ENCODE data around the gene KMT2C. TPM values are rescaled to one million over a fixed set of nuclear protein-coding genes. Genes with fewer than 3 reads are reported as not detected.
"Not testable (repeated sequence)": the region's sequence is repeated elsewhere in the genome, so short reads cannot be mapped to it uniquely, and the experiment has no call there.

KMT2C gene
- total and polyA plus RNA-seq, 9 donors = 14.0 to 109 (median 74.0) TPM

- Histone ChIP-seq H3K9me3 (no peaks in the 10 kb centered on the region), H3K27ac (no peak overlapping the region), H3K36me3 (no peaks in the 10 kb centered on the region), H3K4me1 (ENCODE audit: insufficient read depth) (peaks cover 7% of the 10 kb centered on the region), H3K27me3 (no peaks in the 10 kb centered on the region), H3K4me3 (no peak overlapping the region)
- WGBS, 3 donors = 63 to 70% (median 69%) methylated on average over 9 of the region's 9 CpGs
- intact Hi-C loops (cut with DNase I) = no loop called here
- no peak for TF ChIP-seq CTCF (IDR thresholded peaks at IDR 0.05)
- TF ChIP-seq EP300 (IDR thresholded peaks at IDR 0.05) = no peak
- TF ChIP-seq POLR2A (IDR thresholded peaks at IDR 0.05) = no peak
- no peak for DNase-seq
Observed at GRCh38 chr7:152383341-152384234, 52.2 kb downstream of the KMT2C start.

DNA sequence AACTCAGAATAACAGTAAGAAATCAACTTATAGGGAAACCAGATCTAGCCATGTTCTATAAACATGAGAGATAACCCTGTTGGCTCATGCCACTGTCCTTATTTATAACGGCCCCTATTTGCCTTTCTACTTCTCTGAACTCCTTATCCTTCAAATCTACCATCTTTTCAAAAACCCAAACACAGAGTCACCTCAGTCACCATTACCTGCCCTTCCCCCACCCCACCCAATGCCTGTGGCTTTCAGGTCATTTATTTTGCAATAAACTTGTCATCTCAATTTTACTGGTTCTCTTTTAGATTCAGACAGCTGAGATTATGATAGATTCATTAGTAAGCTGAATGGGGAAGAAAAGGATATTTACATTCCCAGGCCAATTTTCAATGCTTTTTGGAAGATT, 53.6 kb downstream of the KMT2C start:
- 45 to 51% (median 49%) methylated on average over 1 of the region's 1 CpG for WGBS, 3 donors
- peaks cover 7% of the 10 kb centered on the region for H3K4me1 ChIP-seq (ENCODE audit: insufficient read depth)
- intact Hi-C loops (cut with DNase I) = no loop called here
- TF ChIP-seq CTCF (IDR thresholded peaks at IDR 0.05) (no peak), EP300 (IDR thresholded peaks at IDR 0.05) (no peak), POLR2A (IDR thresholded peaks at IDR 0.05) (no peak)
- no peaks in the 10 kb centered on the region for H3K27me3 ChIP-seq
- no peak overlapping the region for H3K4me3 ChIP-seq
- H3K36me3 ChIP-seq = no peaks in the 10 kb centered on the region
- H3K27ac ChIP-seq = no peak overlapping the region
- no peaks in the 10 kb centered on the region for H3K9me3 ChIP-seq
- DNase-seq = no peak

DNA sequence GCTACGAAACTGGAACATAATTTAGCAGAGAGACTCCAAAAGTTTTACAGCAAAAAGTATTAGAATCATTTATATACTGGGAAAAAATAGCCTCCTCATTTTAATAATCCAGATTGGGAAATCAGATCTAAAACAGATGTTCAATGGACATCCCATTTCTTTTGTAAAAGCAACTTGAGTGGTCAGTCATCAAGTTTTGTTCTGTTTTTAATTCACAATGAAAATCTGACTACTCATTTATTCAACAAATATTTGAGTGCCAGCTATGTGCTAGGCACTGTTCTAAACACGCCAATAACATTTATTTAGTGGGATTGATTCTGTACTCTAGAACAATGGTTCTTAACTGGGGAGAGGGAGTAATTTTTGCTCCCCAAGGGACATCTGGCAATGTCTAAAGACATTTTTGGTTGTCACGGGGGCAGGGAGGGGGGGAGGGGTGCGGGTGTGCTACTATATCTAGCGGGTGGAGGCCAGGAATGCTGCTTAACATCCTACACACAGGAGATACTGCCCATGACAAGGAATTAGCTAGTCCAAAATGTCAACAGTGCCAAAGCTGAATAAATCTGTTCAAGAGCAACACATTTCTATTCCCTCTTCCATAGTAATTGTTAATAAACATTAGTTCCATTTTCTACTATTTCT, 54.7 kb downstream of the KMT2C start:
- H3K27me3 ChIP-seq; H3K27ac ChIP-seq; intact Hi-C loops (cut with DNase I); H3K9me3 ChIP-seq; DNase-seq; H3K36me3 ChIP-seq; H3K4me1 ChIP-seq (ENCODE audit: insufficient read depth); H3K4me3 ChIP-seq: not testable (repeated sequence)
- 50 to 56% (median 55%) methylated on average over 5 of the region's 5 CpGs for WGBS, 3 donors

GRCh38 chr7:152378497-152378896, 57.3 kb downstream of the KMT2C start:
- H3K36me3 ChIP-seq; intact Hi-C loops (cut with DNase I); H3K27me3 ChIP-seq; DNase-seq; H3K4me1 ChIP-seq (ENCODE audit: insufficient read depth); H3K9me3 ChIP-seq; H3K27ac ChIP-seq; H3K4me3 ChIP-seq: not testable (repeated sequence)

DNA sequence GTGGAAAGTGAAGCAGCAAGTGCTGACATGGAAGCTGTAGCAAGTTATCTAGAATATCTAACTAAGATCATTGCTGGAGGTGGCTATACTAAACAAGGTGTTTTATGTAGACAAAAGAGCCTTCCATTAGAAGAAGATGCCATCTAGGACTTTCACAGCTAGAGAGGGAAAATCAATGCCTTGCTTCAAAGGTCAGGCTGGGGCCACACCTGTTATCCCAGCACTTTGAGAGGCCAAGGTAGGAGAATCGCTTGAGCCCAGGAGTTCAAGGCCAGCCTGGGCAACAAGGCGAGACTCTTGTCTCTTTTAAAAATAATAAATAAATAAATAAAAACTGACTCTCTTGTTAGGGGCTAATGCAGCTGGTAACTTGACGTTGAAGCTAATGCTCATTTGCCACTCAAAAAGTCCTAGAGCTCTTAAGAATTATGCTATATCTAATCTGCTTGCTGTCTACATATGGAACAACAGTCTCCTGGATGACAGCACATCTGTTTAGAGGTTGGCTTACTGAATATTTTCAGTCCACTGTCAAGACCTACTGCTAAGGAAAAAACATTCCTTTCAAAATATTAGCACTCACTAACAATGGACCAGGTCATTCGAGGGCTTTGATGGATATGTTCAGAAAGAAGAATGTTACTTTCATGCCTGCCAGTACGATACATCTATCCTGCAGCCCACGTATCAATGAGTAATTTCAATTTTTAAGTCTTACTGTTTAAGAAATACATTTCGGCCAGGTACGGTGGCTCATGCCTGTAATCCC, 58.9 kb downstream of the KMT2C start:
- intact Hi-C loops (cut with DNase I); DNase-seq: not testable (repeated sequence)
- 87 to 95% (median 95%) methylated on average over 8 of the region's 8 CpGs for WGBS, 3 donors

More for the DNA sequence above, 58.9 kb downstream of the KMT2C start:
- not testable (repeated sequence) for H3K36me3 ChIP-seq; H3K9me3 ChIP-seq; H3K27ac ChIP-seq; H3K27me3 ChIP-seq; H3K4me1 ChIP-seq (ENCODE audit: insufficient read depth); H3K4me3 ChIP-seq
